Measurements from ENCODE around the gene NUBP2. TPM values are rescaled to one million over a fixed set of nuclear protein-coding genes. Genes with fewer than 3 reads are reported as not detected.

The NUBP2 gene
- total and polyA plus RNA-seq, 2 experiments from 2014 or later = 79.4 to 175 TPM

DNA sequence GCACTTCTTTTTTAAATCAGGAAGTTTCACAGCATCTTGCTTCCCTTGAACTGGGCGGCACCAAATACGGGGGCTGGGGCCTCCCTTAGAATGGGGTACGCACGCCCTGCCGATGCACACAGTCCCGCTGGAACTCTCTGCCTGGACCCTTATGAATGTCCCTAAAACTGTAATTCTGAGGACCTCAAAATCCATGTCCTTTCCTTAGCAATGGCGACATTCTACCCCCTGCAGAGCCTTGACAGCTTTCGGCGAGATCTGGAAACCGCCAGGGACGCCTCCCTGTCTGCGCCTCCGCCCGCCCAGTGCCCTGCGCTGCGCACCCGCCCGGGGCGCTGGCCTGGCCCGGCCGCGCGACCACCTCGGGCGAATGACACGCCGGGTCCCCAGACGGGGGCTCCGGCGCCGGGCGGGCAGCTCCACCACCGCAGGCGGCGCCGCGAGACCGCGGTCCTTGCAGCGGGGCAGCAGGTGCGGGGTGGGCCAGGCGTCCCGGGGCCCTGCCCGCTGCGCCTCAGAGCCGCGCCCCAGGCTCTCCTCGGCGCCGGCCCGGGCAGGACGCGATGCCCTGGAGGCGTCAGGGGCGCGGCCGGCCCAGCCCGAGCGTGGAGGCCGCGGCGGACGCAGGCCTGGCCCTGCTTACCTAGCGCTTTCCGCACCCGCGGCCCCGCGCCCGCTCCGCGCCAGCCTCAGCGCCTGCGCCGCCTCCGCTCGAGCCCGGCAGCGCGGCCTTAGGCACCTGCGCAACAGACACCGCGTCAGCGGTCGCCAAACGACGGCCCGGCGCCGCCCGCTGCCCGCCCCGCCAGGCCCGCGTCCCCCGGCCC lies 43.3 kb downstream of the NUBP2 start:
- Mint-ChIP-seq H3K27me3 (ENCODE audit: insufficient read depth, low read depth, poor library complexity) (peaks cover 19% of the 10 kb centered on the region), H3K4me1 (peaks cover 9% of the 10 kb centered on the region), H3K27ac (no peak overlapping the region), H3K4me3 (peak overlapping the region; percentile 73), H3K36me3 (ENCODE audit: low read depth) (peaks cover 2% of the 10 kb centered on the region; the same call in 1 of the 3 replicates), H3K9me3 (peaks cover 3% of the 10 kb centered on the region; the same call in 1 of the 3 replicates)
- no peaks in the 10 kb centered on the region for H3K9me2 ChIP-seq (ENCODE audit: insufficient read depth)
- H3K79me2 ChIP-seq (replicated peaks; ENCODE audit: insufficient read depth) = peaks cover 25% of the 10 kb centered on the region
- H2AFZ ChIP-seq = peak overlapping the region; percentile 14; the same call in 1 of the 2 replicates
- H3K27ac ChIP-seq (ENCODE audit: low read depth) = no peak overlapping the region
- H3K27me3 ChIP-seq (ENCODE audit: insufficient read depth) = no peaks in the 10 kb centered on the region
- TF ChIP-seq EZH2phosphoT487 (IDR thresholded peaks at IDR 0.05; ENCODE audit: unreplicated experiment) = no peak
- TF ChIP-seq STAT1 (IDR thresholded peaks at IDR 0.05; ENCODE audit: unreplicated experiment) = no peak
- TF ChIP-seq, protein P1, sequence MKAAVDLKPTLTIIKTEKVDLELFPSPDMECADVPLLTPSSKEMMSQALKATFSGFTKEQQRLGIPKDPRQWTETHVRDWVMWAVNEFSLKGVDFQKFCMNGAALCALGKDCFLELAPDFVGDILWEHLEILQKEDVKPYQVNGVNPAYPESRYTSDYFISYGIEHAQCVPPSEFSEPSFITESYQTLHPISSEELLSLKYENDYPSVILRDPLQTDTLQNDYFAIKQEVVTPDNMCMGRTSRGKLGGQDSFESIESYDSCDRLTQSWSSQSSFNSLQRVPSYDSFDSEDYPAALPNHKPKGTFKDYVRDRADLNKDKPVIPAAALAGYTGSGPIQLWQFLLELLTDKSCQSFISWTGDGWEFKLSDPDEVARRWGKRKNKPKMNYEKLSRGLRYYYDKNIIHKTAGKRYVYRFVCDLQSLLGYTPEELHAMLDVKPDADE (IDR thresholded peaks at IDR 0.05) = no peak
- no peak for TF ChIP-seq ZNF331 (CRISPR knock-in tag; IDR thresholded peaks at IDR 0.05; ENCODE audit: low read depth)
- H3K36me3 ChIP-seq (ENCODE audit: insufficient read depth) = no peaks in the 10 kb centered on the region
- H3F3A ChIP-seq (replicated peaks; ENCODE audit: low read depth) = 0 out of 2 replicates have a peak, but pooled peaks cover 6% of the 10 kb centered on the region
- ATAC-seq = peak; percentile 31
- H3K4me1 ChIP-seq (ENCODE audit: insufficient read depth) = peaks cover 17% of the 10 kb centered on the region
- H3K4me3 ChIP-seq = peak overlapping the region; percentile 65
- no peaks in the 10 kb centered on the region; the same call in 1 of the 2 replicates for H4K20me1 ChIP-seq (replicated peaks; ENCODE audit: insufficient read depth)
- peak overlapping the region; percentile 85 for H3K4me2 ChIP-seq
- peak; percentile 76 for DNase-seq (ENCODE audit: low spot score)

DNA sequence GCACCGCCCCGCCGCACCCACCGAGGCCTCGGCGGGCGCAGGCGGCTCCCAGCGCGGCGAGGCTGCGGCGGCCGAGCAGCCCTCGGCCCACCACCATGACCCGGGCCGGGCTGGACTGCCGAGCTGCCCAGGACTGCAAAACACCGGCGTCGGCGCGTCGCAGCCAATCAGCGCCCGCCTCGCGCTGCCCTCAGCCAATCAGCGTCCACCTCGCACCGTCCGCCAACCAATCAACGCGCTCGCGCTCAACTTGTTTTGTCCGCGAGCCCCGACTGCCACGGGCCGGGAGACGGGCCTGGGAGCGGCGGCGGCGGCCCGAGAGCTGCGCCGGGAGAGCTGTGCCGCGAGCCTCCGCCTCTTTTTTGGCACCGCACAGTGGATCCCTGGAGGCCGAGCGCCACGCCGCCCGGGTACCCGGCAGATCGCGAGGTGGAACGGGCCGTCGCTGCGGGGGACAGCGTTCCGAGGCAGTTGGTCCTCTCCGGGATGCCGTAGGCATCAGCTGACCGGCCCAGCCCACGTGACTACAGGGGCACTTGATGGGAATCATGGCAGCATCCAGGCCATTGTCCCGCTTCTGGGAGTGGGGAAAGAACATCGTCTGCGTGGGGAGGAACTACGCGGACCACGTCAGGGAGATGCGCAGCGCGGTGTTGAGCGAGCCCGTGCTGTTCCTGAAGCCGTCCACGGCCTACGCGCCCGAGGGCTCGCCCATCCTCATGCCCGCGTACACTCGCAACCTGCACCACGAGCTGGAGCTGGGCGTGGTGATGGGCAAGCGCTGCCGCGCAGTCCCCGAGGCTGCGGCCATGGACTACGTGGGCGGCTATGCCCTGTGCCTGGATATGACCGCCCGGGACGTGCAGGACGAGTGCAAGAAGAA lies 44.2 kb downstream of the NUBP2 start, which contains the start of the genes FAHD1 and HAGH:
TSS of gene FAHD1 (plus strand) at position 516 of the 883 bp plus-strand sequence. CDS start at position 549, 33 bp downstream.
TSS of gene HAGH (minus strand) at position 135 of the 883 bp plus-strand sequence. CDS start at position 97, 38 bp downstream.
- Histone ChIP-seq H3F3A (replicated peaks; ENCODE audit: low read depth) (0 out of 2 replicates have a peak, but pooled peaks cover 6% of the 10 kb centered on the region), H3K79me2 (replicated peaks; ENCODE audit: insufficient read depth) (peaks cover 25% of the 10 kb centered on the region), H2AFZ (peak within 1 kb of the TSS; percentile 96), H3K4me3 (peak within 1 kb of the TSS; percentile 97), H4K20me1 (replicated peaks; ENCODE audit: insufficient read depth) (no peaks in the 10 kb centered on the region; the same call in 1 of the 2 replicates), H3K4me1 (ENCODE audit: insufficient read depth) (peaks cover 17% of the 10 kb centered on the region), H3K27ac (ENCODE audit: low read depth) (0 out of 2 replicates have a peak within 1 kb of the TSS, but pooled peaks have one; percentile 32), H3K9me2 (ENCODE audit: insufficient read depth) (no peaks in the 10 kb centered on the region), H3K27me3 (ENCODE audit: insufficient read depth) (no peaks in the 10 kb centered on the region), H3K36me3 (ENCODE audit: insufficient read depth) (no peaks in the 10 kb centered on the region), H3K4me2 (peak within 1 kb of the TSS; percentile 97)
- ATAC-seq = peak; percentile 88
- peaks cover 3% of the 10 kb centered on the region; the same call in 1 of the 3 replicates for H3K9me3 Mint-ChIP-seq
- peaks cover 19% of the 10 kb centered on the region for H3K27me3 Mint-ChIP-seq (ENCODE audit: insufficient read depth, low read depth, poor library complexity)
- H3K4me3 Mint-ChIP-seq = peak within 1 kb of the TSS; percentile 91
- peaks cover 2% of the 10 kb centered on the region; the same call in 1 of the 3 replicates for H3K36me3 Mint-ChIP-seq (ENCODE audit: low read depth)
- peak; percentile 93 for DNase-seq (ENCODE audit: low spot score)
- peaks cover 9% of the 10 kb centered on the region for H3K4me1 Mint-ChIP-seq
- peak within 1 kb of the TSS; percentile 63 for H3K27ac Mint-ChIP-seq
- TF ChIP-seq CREB1 (CRISPR knock-in tag; IDR thresholded peaks at IDR 0.05; ENCODE audit: low read depth) = peak; percentile 51
- no peak for TF ChIP-seq STAT1 (IDR thresholded peaks at IDR 0.05; ENCODE audit: unreplicated experiment)
- TF ChIP-seq, protein P2, sequence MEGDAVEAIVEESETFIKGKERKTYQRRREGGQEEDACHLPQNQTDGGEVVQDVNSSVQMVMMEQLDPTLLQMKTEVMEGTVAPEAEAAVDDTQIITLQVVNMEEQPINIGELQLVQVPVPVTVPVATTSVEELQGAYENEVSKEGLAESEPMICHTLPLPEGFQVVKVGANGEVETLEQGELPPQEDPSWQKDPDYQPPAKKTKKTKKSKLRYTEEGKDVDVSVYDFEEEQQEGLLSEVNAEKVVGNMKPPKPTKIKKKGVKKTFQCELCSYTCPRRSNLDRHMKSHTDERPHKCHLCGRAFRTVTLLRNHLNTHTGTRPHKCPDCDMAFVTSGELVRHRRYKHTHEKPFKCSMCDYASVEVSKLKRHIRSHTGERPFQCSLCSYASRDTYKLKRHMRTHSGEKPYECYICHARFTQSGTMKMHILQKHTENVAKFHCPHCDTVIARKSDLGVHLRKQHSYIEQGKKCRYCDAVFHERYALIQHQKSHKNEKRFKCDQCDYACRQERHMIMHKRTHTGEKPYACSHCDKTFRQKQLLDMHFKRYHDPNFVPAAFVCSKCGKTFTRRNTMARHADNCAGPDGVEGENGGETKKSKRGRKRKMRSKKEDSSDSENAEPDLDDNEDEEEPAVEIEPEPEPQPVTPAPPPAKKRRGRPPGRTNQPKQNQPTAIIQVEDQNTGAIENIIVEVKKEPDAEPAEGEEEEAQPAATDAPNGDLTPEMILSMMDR (conservative IDR thresholded peaks at IDR 0.05; ENCODE audit: low read depth in 2 of 2) = no peak
- TF ChIP-seq EZH2 (IDR thresholded peaks at IDR 0.05; ENCODE audit: low read depth, unreplicated experiment) = no peak
- TF ChIP-seq NANOG (IDR thresholded peaks at IDR 0.05; ENCODE audit: borderline replicate concordance) = no peak
- TF ChIP-seq JUNB (IDR thresholded peaks at IDR 0.05; ENCODE audit: unreplicated experiment) = no peak
- no peak for TF ChIP-seq ZNF331 (CRISPR knock-in tag; IDR thresholded peaks at IDR 0.05; ENCODE audit: low read depth)
- TF ChIP-seq EZH2phosphoT487 (IDR thresholded peaks at IDR 0.05; ENCODE audit: unreplicated experiment) = no peak
- TF ChIP-seq, protein P1 (IDR thresholded peaks at IDR 0.05) = peak; percentile 59; the same call in 1 of the 2 replicates
